H1 (cell line): ENCODE results near the gene BTBD16. TPM values are rescaled to one million over a fixed set of nuclear protein-coding genes. Genes with fewer than 3 reads are reported as not detected.

Experiments used
- CTCF ChIA-PET: fragments of 300-600 bp; sonication (Branson Sonifier 250); formaldehyde crosslinking; loops from one replicate; lab custom pipeline; 2021; ENCODE audit not compliant: partially characterized antibody; lab: Charles Lee
- POLR2A ChIA-PET: fragments of 300-600 bp; sonication (Branson Sonifier 250); formaldehyde crosslinking; loops from one replicate; lab custom pipeline; 2021; ENCODE audit warnings: inconsistent platforms; ENCODE audit not compliant: partially characterized antibody; lab: Charles Lee
- DNase-seq, 2 experiments: peaks; one replicate each; pipeline versions ENCODE4 v3.0.0 to v3.0.0-alpha.2; 2010 to 2022; ENCODE audit warnings: low spot score in 2 of 2, low read depth in 1 of 2, mixed read lengths in 1 of 2
- FAIRE-seq: peaks from 2 replicates; lab custom pipeline; 2011; peaks lifted over from hg19 to GRCh38; lab: Jason Lieb, UNC
- H2AFZ ChIP-seq: 2 replicates; pipeline ENCODE4 v1.8.1; 2012; ENCODE audit warnings: low read length, inconsistent platforms
- H2AK5ac ChIP-seq: 2 replicates; pipeline ENCODE4 v1.6.1; 2013; ENCODE audit warnings: low read depth, low read length
- H2BK120ac ChIP-seq: replicated peaks from 2 replicates; pipeline ENCODE3; 2013; ENCODE audit warnings: low read depth, low read length, inconsistent platforms
- H2BK12ac ChIP-seq: 2 replicates; pipeline ENCODE4 v1.6.1; 2013; ENCODE audit warnings: low read depth, low read length
- H2BK15ac ChIP-seq: 2 replicates; pipeline ENCODE4 v1.6.1; 2013; ENCODE audit warnings: low read length
- H2BK20ac ChIP-seq: 2 replicates; pipeline ENCODE4 v1.6.1; 2013; ENCODE audit warnings: low read length
- H2BK5ac ChIP-seq: 2 replicates; pipeline ENCODE4 v1.6.1; 2013; ENCODE audit warnings: low read depth, low read length
- H3K14ac ChIP-seq: 2 replicates; pipeline ENCODE4 v1.6.1; 2013; ENCODE audit warnings: inconsistent platforms; ENCODE audit not compliant: insufficient read length
- H3K18ac ChIP-seq: 2 replicates; pipeline ENCODE4 v1.6.1; 2013; ENCODE audit warnings: low read length; ENCODE audit errors: extremely low read depth
- H3K23ac ChIP-seq: 2 replicates; pipeline ENCODE4 v1.6.1; 2013; ENCODE audit warnings: inconsistent platforms; ENCODE audit not compliant: insufficient read length
- H3K23me2 ChIP-seq: 2 replicates; pipeline ENCODE4 v1.6.1; 2013; ENCODE audit warnings: low read depth, low read length
- H3K27ac ChIP-seq: 2 replicates; pipeline ENCODE4 v1.6.1; 2011; ENCODE audit warnings: low read depth, low read length, inconsistent platforms
- H3K27me3 ChIP-seq, 4 experiments: replicated peaks in 1 of 4; 1 replicate in 1 of 4; 2 replicates in 3 of 4; pipeline versions ENCODE4 v1.6.1 to v1.8.1; 2011 to 2013; ENCODE audit warnings: low read length in 3 of 4, mild to moderate bottlenecking in 3 of 4, inconsistent platforms in 2 of 4, mixed read lengths in 2 of 4, moderate library complexity in 1 of 4; ENCODE audit not compliant: control insufficient read depth in 3 of 4, insufficient read depth in 3 of 4; ENCODE audit errors: extremely low read depth in 1 of 4
- H3K36me3 ChIP-seq, 4 experiments: 2 replicates each; pipeline versions ENCODE4 v1.6.1 to v1.8.1; 2011 to 2013; ENCODE audit warnings: mild to moderate bottlenecking in 4 of 4, low read length in 3 of 4, moderate library complexity in 2 of 4, control low read depth in 1 of 4, inconsistent platforms in 1 of 4; ENCODE audit not compliant: insufficient read depth in 4 of 4, control insufficient read depth in 2 of 4
- H3K4ac ChIP-seq: replicated peaks from 2 replicates; pipeline ENCODE3; 2013; ENCODE audit warnings: low read length, low read depth, mixed read lengths, inconsistent platforms; ENCODE audit not compliant: insufficient read length
- H3K4me1 ChIP-seq, 4 experiments: replicated peaks in 1 of 4; 1 replicate in 1 of 4; 2 replicates in 3 of 4; pipeline versions ENCODE4 v1.6.1 to v1.8.1; 2011 to 2013; ENCODE audit warnings: low read length in 3 of 4, inconsistent platforms in 2 of 4, mixed read lengths in 1 of 4; ENCODE audit not compliant: insufficient read depth in 4 of 4, control insufficient read depth in 3 of 4
- H3K4me2 ChIP-seq, 2 experiments: 2 replicates each; pipeline versions ENCODE4 v1.6.1 to v1.8.1; 2011 to 2013; ENCODE audit warnings: low read depth in 2 of 2, low read length in 2 of 2, control low read depth in 1 of 2, inconsistent platforms in 1 of 2, mild to moderate bottlenecking in 1 of 2; ENCODE audit not compliant: insufficient read depth in 1 of 2
- H3K4me3 ChIP-seq, 4 experiments: fragments of 200-600, 300-600 bp in 1 of 4; sonication (generic), shearing (Covaris generic), sonication (Bioruptor Twin) in 1 of 4; 2 replicates each; pipeline versions ENCODE4 v1.5.1 to v1.8.1; 2011 to 2016; ENCODE audit warnings: low read length in 4 of 4, low read depth in 3 of 4, control low read depth in 2 of 4, inconsistent platforms in 2 of 4, mild to moderate bottlenecking in 2 of 4, mixed read lengths in 1 of 4, moderate library complexity in 1 of 4; ENCODE audit not compliant: insufficient read depth in 2 of 4; ENCODE audit errors: extremely low read depth in 1 of 4
- H3K56ac ChIP-seq: replicated peaks from 2 replicates; pipeline ENCODE3; 2013; ENCODE audit warnings: low read depth, mild to moderate bottlenecking, mixed read lengths, low read length, inconsistent platforms; ENCODE audit not compliant: insufficient read length
- H3K79me1 ChIP-seq: 2 replicates; pipeline ENCODE4 v1.6.1; 2013; ENCODE audit warnings: low read depth, low read length, control low read depth
- H3K79me2 ChIP-seq, 2 experiments: 2 replicates each; pipeline versions ENCODE4 v1.6.1 to v1.8.1; 2012 to 2013; ENCODE audit warnings: low read length in 2 of 2, mild to moderate bottlenecking in 2 of 2, inconsistent platforms in 1 of 2; ENCODE audit not compliant: insufficient read depth in 2 of 2, control insufficient read depth in 1 of 2
- H3K9ac ChIP-seq, 4 experiments: replicated peaks in 1 of 4; 1 replicate in 1 of 4; 2 replicates in 3 of 4; pipeline versions ENCODE4 v1.6.1 to v1.8.1; 2011 to 2013; ENCODE audit warnings: low read depth in 3 of 4, low read length in 3 of 4, control low read depth in 2 of 4, mild to moderate bottlenecking in 2 of 4, moderate library complexity in 2 of 4, inconsistent platforms in 1 of 4; ENCODE audit errors: extremely low read depth in 1 of 4
- H3K9me3 ChIP-seq, 2 experiments: 2 replicates each; pipeline versions ENCODE4 v1.6.1 to v1.8.1; 2012 to 2013; ENCODE audit warnings: mild to moderate bottlenecking in 2 of 2, moderate library complexity in 2 of 2, control low read depth in 1 of 2, inconsistent platforms in 1 of 2, low read depth in 1 of 2, low read length in 1 of 2, mixed read lengths in 1 of 2; ENCODE audit not compliant: insufficient read depth in 2 of 2
- H4K20me1 ChIP-seq, 2 experiments: replicated peaks in 1 of 2; 2 replicates each; pipeline versions ENCODE3 to v1.8.1; 2011 to 2013; ENCODE audit warnings: inconsistent platforms in 2 of 2, low read length in 2 of 2, mild to moderate bottlenecking in 1 of 2; ENCODE audit not compliant: insufficient read depth in 2 of 2, control insufficient read depth in 1 of 2
- H4K5ac ChIP-seq: 2 replicates; pipeline ENCODE4 v1.6.1; 2013; ENCODE audit warnings: low read length, low read depth, mixed read lengths, inconsistent platforms; ENCODE audit not compliant: insufficient read length
- H4K8ac ChIP-seq: 2 replicates; pipeline ENCODE4 v1.8.0; 2013; ENCODE audit warnings: mild to moderate bottlenecking, moderate library complexity, low read length, inconsistent platforms; ENCODE audit not compliant: insufficient read depth; ENCODE audit errors: extremely low read depth
- H4K91ac ChIP-seq: replicated peaks from 2 replicates; pipeline ENCODE3; 2013; ENCODE audit warnings: low read length, mixed read lengths, inconsistent platforms; ENCODE audit not compliant: insufficient read length
- ASH2L ChIP-seq: fragments of 200-600, 300-600 bp; sonication (generic); IDR thresholded peaks from one replicate; pipeline ENCODE4 v1.7.1; 2017; ENCODE audit warnings: low read length
- CREB1 ChIP-seq: IDR thresholded peaks from 2 replicates; pipeline ENCODE4 v1.6.1; 2012; ENCODE audit warnings: inconsistent platforms
- EGR1 ChIP-seq: IDR thresholded peaks from 2 replicates; pipeline ENCODE4 v1.6.1; 2011; ENCODE audit warnings: low read depth, low read length, borderline replicate concordance
- EP300 ChIP-seq, 2 experiments: IDR thresholded peaks; 1 replicate in 1 of 2; 2 replicates in 1 of 2; pipeline ENCODE4 v1.6.1; 2011 to 2012; ENCODE audit warnings: low read depth in 2 of 2, low read length in 2 of 2, mild to moderate bottlenecking in 2 of 2, borderline replicate concordance in 1 of 2, inconsistent platforms in 1 of 2, moderate library complexity in 1 of 2
- HDAC2 ChIP-seq, 2 experiments: fragments of 300-600 bp in 1 of 2; sonication (generic) in 1 of 2; IDR thresholded peaks; 2 replicates each; pipeline ENCODE4 v1.6.1; 2011 to 2012; ENCODE audit warnings: low read depth in 2 of 2, low read length in 2 of 2, mild to moderate bottlenecking in 2 of 2, moderate library complexity in 2 of 2, borderline replicate concordance in 1 of 2, inconsistent platforms in 1 of 2
- JUND ChIP-seq: IDR thresholded peaks from 2 replicates; pipeline ENCODE4 v1.6.1; 2011; ENCODE audit warnings: mild to moderate bottlenecking, improper control_type of control experiment, low read length
- KDM1A ChIP-seq: fragments of 200-600, 300-600 bp; sonication (generic); IDR thresholded peaks from 2 replicates; pipeline ENCODE4 v1.7.1; 2016; ENCODE audit warnings: mild to moderate bottlenecking, low read length, borderline replicate concordance
- NANOG ChIP-seq: IDR thresholded peaks from 2 replicates; pipeline ENCODE4 v1.6.1; 2011; ENCODE audit warnings: low read length, low read depth, mild to moderate bottlenecking, inconsistent platforms; ENCODE audit not compliant: insufficient read depth, poor library complexity, severe bottlenecking
- POLR2A ChIP-seq, 2 experiments: IDR thresholded peaks; 1 replicate in 1 of 2; 2 replicates in 1 of 2; pipeline ENCODE4 v1.6.1; 2011; ENCODE audit warnings: low read depth in 2 of 2, low read length in 2 of 2, mild to moderate bottlenecking in 2 of 2; ENCODE audit errors: control extremely low read depth in 1 of 2
- RFX5 ChIP-seq: IDR thresholded peaks from 2 replicates; pipeline ENCODE4 v1.6.1; 2011; ENCODE audit warnings: low read depth, low read length, improper control_type of control experiment, borderline replicate concordance
- TCF12 ChIP-seq: IDR thresholded peaks from 2 replicates; pipeline ENCODE4 v1.6.1; 2011; ENCODE audit warnings: low read depth, mild to moderate bottlenecking, low read length
- USF2 ChIP-seq: IDR thresholded peaks from 2 replicates; pipeline ENCODE4 v1.6.1; 2011; ENCODE audit warnings: low read length, improper control_type of control experiment
- WGBS, 2 experiments: shearing (Covaris generic) in 1 of 2; methylation state at CpG; one replicate each; pipeline versions ENCODE4 v1.1.6 to v1.1.7; 2013 to 2015; ENCODE audit warnings: low lambda C conversion rate in 2 of 2, mixed read lengths in 2 of 2, inconsistent platforms in 1 of 2, low coverage in 1 of 2, missing lambda C conversion rate in 1 of 2; ENCODE audit not compliant: insufficient replicate concordance in 2 of 2, insufficient coverage in 1 of 2, insufficient read length in 1 of 2; ENCODE audit errors: extremely low coverage in 1 of 2, missing lambda C conversion rate in 1 of 2; 5-methylcytosine and 5-hydroxymethylcytosine counted together
- polyA plus RNA-seq, 7 experiments: library from polyadenylated mRNA; depleted of rRNA in 3 of 7; stranded (reverse) in 5 of 7; unstranded in 2 of 7; fragments of >200 nt in 5 of 7; fragments of 200-250 nt in 2 of 7; gene quantifications; 1 replicate in 5 of 7; 2 replicates in 1 of 7; 4 replicates in 1 of 7; pipeline versions ENCODE4 v1.2.1 to v1.2.3, GENCODE V29; 2011 to 2013; ENCODE audit warnings: missing spikeins in 2 of 7, mixed read lengths in 2 of 7
- total RNA-seq: library from RNA; stranded (reverse); fragmentation: NEBNext Ultra II Directional; extraction: Animal tissue kit (Norgen Biotek cat#: 25700); gene quantifications from 2 replicates; pipeline ENCODE4 v1.2.1, GENCODE V29; 2021

The BTBD16 gene
- total and polyA plus RNA-seq, 2 of the 8 experiments (the other 6 are each of a cell fraction or from before 2014, with no cell fraction given): 0.05 TPM; not detected in 1

DNA sequence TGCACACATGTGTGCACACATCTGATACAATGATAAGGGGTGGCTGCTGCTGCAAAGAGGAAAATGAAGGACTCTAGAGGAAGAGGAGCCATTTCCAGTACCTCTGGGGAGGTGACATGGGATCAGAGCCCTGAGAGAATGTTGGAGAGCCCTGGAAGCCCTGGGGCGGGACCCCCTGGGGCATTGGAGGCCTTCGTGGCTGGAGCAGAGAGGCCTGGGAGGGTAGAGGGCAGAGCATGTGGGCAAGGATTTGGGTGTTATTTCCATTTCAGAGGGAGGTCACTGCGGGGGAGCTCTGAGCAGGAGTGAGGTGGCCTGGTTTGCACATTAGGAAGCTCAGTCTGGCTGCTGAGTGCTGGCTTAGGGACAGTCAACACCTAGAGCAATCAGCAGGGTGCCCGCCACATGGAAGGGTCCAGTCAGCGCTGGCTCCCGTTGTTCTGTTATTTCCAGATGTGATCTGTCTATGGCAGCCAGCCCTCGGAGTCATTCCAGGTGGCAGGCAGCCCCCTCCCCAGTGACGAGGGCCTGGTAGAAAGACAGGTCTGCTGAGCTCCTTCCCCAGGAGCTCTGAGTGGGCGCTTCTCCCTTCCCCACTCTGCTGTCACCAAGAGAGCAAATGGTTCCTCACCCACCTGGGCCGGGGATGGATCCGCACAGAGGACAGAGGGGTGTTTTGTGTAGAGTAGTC is 24.1 kb upstream of the BTBD16 start:
- no peak for FAIRE-seq
- Histone ChIP-seq H2BK5ac (no peak overlapping the region), H2BK20ac (no peak overlapping the region)
- no peak for TF ChIP-seq RFX5
- TF ChIP-seq ASH2L: no peak
- no peak for TF ChIP-seq HDAC2 (IDR thresholded peaks at IDR 0.05; ENCODE audit: borderline replicate concordance in 1 of 2, low read depth in 2 of 2, low read length in 2 of 2)
- no peak for TF ChIP-seq USF2
- TF ChIP-seq KDM1A: no peak
- no peak for TF ChIP-seq POLR2A (IDR thresholded peaks at IDR 0.05; ENCODE audit: control extremely low read depth in 1 of 2, low read depth in 2 of 2, low read length in 2 of 2)
- no peak for TF ChIP-seq NANOG
- TF ChIP-seq EGR1: no peak
- TF ChIP-seq CREB1: no peak
- TF ChIP-seq TCF12: no peak
- TF ChIP-seq EP300 (IDR thresholded peaks at IDR 0.05; ENCODE audit: borderline replicate concordance in 1 of 2, low read depth in 2 of 2, low read length in 2 of 2): no peak
- TF ChIP-seq JUND: no peak

More for the DNA sequence above, 24.1 kb upstream of the BTBD16 start:
- Histone ChIP-seq H3K56ac (no peak overlapping the region), H3K79me1 (no peaks in the 10 kb centered on the region), H2AK5ac (no peak overlapping the region), H3K79me2 (no peaks in the 10 kb centered on the region), H4K8ac (no peak overlapping the region; the same call in 1 of the 2 replicates), H3K4me3 (no peak overlapping the region), H3K18ac (no peak overlapping the region), H3K9me3 (no peaks in the 10 kb centered on the region), H2AFZ (no peak overlapping the region), H3K36me3 (peaks cover 12 to 40% (median 30%) of the 10 kb centered on the region in 4 experiments), H3K23me2 (no peaks in the 10 kb centered on the region), H3K9ac (no peak overlapping the region), H4K5ac (no peak overlapping the region), H3K27me3 (no peaks in the 10 kb centered on the region), H3K4ac (no peak overlapping the region), H2BK15ac (no peak overlapping the region), H3K4me2 (no peak overlapping the region), H4K20me1 (peaks cover 0 to 2% of the 10 kb centered on the region in 2 experiments), H3K27ac (no peak overlapping the region), H3K4me1 (no peaks in the 10 kb centered on the region), H2BK12ac (no peak overlapping the region), H2BK120ac (no peak overlapping the region), H3K23ac (no peak overlapping the region), H3K14ac (no peak overlapping the region), H4K91ac (no peak overlapping the region)
- CTCF ChIA-PET: interaction anchor here (1.0 to 2.6 kb wide), 6 partner anchors 10 to 107 kb away, joined by 3 to 7 read pairs (median 4); no protein-coding TSS in a partner anchor
- POLR2A ChIA-PET: interaction anchor here (1.0 to 1.9 kb wide), 3 partner anchors 11 to 288 kb away, joined by 4 read pairs; no protein-coding TSS in a partner anchor
- WGBS, 2 experiments: 91% methylated on average over 11 of the region's 11 CpGs; no CpG with 5 or more reads in 1 of the 2 experiments
- DNase-seq: no peak
